GM20000 (cell line): ENCODE results near the gene PLEKHG2.

Experiments used
- DNase-seq: peaks from one replicate; pipeline ENCODE4 v3.0.0; 2012; ENCODE audit warnings: low spot score
- TF ChIP-seq, protein P1 (sequence below): IDR thresholded peaks from 2 replicates; pipeline ENCODE4 v1.5.1; 2012; ENCODE audit warnings: mild to moderate bottlenecking, control low read depth; ENCODE audit errors: extremely low read depth, missing control alignments

The PLEKHG2 gene

DNA sequence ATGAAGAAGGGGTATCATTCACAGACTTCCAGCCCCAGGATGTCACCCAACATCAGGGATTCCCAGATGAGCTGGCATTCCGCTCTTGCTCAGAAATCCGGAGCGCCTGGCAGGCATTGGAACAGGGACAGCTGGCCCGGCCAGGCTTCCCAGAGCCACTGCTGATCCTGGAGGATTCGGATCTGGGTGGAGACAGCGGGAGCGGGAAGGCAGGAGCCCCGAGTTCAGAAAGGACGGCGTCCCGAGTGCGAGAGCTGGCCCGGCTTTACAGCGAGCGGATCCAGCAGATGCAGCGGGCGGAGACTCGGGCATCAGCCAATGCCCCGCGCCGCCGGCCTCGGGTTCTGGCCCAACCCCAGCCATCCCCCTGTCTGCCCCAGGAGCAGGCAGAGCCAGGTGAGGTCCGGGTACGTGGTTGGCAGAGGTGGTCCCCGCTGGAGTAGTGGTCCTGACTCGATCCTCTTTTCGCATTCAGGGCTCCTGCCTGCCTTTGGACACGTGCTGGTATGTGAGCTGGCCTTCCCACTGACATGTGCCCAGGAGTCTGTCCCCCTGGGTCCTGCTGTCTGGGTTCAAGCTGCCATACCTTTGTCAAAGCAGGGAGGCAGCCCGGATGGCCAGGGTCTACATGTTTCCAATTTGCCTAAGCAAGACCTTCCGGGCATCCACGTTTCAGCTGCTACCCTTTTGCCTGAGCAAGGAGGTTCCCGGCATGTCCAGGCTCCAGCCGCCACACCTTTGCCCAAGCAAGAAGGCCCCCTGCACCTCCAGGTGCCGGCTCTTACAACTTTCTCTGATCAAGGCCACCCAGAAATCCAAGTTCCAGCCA is 11.0 kb downstream of the PLEKHG2 start:
- no peak for DNase-seq
- TF ChIP-seq, protein P1, sequence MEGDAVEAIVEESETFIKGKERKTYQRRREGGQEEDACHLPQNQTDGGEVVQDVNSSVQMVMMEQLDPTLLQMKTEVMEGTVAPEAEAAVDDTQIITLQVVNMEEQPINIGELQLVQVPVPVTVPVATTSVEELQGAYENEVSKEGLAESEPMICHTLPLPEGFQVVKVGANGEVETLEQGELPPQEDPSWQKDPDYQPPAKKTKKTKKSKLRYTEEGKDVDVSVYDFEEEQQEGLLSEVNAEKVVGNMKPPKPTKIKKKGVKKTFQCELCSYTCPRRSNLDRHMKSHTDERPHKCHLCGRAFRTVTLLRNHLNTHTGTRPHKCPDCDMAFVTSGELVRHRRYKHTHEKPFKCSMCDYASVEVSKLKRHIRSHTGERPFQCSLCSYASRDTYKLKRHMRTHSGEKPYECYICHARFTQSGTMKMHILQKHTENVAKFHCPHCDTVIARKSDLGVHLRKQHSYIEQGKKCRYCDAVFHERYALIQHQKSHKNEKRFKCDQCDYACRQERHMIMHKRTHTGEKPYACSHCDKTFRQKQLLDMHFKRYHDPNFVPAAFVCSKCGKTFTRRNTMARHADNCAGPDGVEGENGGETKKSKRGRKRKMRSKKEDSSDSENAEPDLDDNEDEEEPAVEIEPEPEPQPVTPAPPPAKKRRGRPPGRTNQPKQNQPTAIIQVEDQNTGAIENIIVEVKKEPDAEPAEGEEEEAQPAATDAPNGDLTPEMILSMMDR: no peak

DNA sequence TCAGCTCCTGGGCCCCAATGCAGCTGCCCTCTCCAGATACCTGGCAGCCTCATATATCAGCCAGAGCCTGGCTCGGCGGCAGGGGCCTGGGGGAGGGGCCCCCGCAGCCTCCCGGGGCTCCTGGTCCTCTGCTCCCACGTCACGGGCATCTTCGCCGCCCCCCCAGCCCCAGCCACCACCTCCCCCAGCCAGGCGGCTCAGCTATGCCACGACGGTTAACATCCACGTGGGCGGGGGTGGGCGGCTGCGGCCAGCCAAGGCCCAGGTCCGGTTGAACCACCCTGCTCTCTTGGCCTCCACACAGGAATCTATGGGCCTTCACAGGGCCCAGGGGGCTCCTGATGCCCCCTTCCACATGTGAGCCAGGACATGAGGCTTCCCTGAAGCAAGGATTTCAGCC is 12.5 kb downstream of the PLEKHG2 start:
- TF ChIP-seq, protein P1: no peak
- DNase-seq: no peak

DNA sequence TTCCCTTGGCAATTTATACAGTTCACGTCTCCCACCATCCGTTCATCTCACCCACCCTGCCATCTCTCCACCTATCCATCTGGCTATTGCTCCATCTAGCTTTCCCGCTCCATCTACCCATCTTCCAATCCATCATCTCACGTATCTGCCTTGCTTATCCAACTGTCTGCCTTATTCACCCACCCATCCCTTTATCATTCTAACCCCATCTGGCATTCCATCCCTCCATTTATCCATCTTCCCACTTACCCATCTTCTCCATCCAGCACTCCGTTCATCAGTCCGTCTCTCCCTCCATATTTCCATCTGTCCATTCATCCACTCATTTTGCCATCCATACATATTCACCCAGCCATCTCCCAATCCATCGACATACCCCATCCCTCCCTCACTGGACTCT is 13.3 kb downstream of the PLEKHG2 start:
- TF ChIP-seq, protein P1: no peak
- no peak for DNase-seq

DNA sequence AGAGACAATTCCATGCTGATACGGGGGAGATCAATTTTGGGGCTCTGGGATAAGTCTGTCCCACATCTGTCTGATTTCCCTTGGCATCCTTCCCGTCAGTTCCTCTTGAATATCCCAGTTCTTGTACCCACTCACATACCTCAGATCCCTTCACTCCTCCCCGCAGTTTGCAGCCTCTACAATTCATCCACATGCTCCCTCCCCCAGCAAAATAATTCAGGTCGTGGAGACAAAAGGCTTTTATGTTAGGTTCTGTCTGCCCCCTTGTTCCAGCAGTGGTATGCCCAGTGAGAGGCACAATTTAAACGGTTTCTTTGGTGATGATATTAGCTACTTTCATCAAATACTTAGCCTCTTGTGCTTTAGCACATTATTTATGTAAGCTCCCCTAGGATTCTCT is 13.7 kb downstream of the PLEKHG2 start:
- TF ChIP-seq, protein P1: no peak
- no peak for DNase-seq

DNA sequence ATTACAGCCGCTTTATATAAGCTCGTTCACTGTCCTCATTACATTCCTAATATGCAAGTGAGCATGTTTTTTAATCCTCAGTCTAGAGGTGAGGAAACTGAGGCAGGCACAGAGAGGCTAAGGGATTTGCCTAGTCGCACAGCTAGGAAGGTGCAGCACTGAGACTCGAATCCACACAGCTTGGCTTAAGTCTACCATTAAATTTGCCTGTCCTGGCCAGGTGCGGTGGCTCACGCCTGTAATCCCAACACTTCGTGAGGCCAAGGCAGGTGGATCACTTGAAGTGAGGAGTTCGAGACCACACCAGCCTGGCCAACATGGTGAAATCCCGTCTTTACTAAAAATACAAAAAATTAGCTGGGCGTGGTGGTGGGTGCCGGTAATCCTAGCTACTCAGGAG is 15.2 kb downstream of the PLEKHG2 start:
- no peak for DNase-seq
- TF ChIP-seq, protein P1: no peak

DNA sequence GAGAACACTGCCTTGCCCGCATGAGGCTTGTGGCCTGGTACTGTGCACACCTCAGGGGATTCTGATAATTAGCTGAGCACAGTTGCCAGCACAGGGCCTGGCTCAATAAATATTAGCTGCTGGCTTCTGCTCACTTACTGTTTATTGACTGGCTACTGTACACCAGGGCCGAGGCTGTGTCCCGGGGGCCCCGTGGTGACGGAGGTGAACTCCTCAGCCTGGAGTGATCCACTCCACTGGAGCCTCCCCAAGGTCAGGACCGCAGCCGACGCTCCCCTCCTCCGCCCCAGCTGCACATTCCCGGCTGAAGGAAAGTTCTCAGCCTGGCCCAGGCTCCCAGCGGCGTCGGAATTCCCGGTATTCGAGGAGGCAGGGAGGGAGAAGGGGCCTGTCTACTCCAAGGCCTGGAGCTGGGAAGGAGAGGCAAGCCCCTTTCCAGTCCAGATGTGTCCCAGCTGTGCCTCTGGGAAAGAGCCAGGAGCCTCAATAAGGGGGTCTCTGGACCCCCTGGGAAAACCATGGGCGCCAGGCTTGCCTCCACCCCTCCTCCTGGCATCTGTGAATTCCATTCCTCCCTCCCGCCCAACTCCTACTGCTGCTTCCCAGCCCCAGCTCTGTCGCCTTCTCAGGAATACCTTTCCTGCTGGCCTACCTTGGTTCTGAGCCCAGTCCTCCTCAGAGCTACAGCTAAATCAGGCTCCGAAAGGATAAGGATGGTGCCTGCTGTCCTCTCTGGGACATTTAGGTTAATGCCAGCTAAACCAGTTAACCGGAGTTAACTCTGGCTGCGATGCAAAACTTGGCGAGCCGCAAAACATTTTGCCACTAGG is 16.0 kb downstream of the PLEKHG2 start:
- DNase-seq: no peak
- TF ChIP-seq, protein P1: no peak
